Amniotic stem cell (primary cell): Measurements from ENCODE around the gene CHD3.

ENCODE experiments used
- DNase-seq: peaks from one replicate; lab custom pipeline; 2025; lab: John Stamatoyannopoulos, UW

CHD3 gene

DNA sequence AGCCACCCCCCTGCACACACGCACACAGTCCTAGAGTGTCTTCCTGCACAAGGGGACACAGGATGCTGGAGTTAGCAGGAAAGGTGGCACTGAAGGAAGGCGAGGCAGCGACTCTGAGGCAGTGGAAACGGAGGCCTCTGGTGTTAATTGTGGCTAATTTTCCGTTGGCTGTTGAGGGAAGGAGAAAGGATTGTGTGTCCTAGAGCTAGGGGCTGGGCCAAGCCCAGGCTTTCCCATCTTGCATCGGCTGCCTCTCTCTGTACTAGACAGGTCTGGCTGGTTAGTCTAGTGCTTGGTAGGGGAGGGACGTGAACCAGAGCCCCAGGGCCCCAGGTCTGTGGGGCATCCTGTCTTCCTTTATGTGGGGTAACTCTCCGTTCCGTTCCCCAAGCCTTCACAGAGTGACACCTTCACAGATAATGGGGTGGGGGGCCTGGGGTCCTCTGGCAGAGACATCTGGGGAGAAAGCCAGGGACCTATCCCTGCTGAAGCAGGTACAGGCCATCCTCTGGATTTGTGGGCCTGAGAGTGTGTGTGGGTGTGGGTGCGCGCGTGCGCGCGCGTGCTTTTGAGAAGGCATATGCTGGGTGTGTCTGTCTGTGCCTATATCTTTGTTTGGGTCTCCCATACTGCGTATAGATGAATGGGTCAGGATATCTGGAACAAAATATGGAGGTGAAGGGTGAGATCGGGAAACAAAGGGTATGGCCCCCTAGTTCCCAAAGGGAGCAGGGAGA lies at the start of gene CHD3:
TSS of gene CHD3 (plus strand) at position 606 of the 737 bp plus-strand sequence. CDS start 212 bp downstream, outside the sequence.
- DNase-seq = no peak

GRCh38 chr17:7839190-7839875 lies 49.3 kb upstream of the CHD3 start:
- DNase-seq = no peak

GRCh38 chr17:7839876-7840261 lies 48.7 kb upstream of the CHD3 start:
- DNase-seq = no peak

DNA sequence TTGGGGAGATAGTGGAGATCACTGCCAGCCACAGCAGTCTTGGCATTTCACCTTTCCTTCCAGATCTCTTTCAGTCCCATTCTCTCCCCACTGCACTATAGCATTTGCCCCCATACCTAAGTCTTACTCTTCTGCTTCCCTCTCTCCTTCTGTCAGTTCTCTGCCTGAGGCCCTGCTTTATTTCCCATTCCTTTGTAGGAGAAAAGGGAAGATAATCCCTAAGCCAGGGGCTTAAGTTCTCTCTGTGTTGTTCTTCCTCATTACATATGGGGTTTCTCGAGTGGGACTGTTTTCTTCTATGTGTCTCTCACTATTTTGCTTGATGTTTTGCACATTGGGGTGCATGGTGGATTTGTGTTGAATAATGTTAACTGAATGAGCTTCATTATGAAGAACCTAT lies 48.1 kb upstream of the CHD3 start:
- DNase-seq = no peak

- DNase-seq = no peak
These were observed 47.7 kb upstream of the CHD3 start for GRCh38 chr17:7840875-7841274.

DNA sequence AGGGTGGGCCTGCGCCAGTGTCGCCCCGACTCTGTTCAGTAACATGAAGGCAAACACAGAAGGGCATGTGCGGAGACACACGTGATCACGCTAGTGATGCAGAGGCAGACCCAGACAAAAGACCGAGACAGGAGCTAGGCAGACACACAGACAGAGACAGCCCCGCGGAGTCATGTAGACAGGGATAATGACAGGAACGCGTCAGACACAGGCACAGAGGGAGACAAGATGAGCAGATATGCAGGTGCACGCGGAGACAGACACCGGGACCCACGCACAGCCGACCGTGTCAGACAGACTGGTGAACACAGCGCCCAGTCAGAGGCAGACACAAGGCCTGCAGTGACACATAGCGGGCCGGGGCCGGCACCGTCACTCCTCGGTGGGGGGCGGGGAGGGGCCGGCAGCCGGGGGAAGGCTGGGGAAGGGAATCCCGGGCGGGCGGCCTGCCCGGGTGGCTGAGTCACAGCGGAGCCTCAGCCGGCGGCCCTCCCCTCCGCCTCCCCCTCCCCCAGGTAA lies 47.1 kb upstream of the CHD3 start:
- peak; percentile 85 for DNase-seq

- DNase-seq = peak; percentile 56
These were observed 46.6 kb upstream of the CHD3 start for GRCh38 chr17:7841915-7842379.

DNA sequence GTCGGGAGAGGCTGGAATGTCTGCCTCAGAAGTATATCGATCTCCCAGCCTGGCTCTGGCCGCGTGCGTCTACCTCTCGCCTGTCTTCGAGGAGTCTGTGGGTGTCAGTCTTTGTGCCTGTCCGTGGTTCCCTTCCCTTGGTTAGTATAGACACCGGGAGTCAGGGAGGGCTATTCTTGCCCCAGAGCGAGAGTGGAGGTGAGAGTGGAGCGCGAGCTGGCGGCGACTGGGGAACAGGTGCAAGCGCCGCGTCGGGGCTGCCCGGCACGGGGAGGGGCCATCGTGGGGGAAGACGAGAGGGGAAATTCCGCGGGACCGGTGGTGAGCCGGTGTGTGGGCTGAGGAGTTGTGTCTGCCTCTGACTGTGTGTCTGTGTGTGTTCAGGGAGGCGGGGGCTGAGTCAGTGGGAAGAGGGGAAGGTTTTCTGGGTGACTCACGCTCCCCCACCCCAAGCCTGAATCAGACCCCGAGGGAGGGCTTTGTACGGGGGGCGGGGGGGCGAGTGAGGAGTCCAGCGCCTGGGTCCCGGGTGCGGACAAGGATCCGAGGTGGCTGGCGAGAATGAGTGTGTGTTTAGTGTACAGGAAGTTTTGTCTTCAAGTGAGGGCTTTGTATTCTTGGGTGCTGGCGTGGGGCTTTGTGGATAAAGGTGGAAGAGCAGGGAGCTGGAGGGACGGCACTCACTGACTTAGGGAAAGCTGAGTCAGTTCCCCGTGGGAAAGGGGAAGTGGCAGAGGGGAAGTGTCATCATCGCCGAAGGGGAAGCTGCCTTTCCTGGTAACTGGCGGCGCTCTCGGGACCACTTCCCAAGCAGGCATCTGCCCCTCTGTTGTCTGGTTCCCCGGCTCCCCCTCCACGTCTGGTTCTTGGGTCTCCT lies 46.0 kb upstream of the CHD3 start:
- peak; percentile 85 for DNase-seq

GRCh38 chr17:7843257-7843535 lies 45.4 kb upstream of the CHD3 start:
- no peak for DNase-seq

DNA sequence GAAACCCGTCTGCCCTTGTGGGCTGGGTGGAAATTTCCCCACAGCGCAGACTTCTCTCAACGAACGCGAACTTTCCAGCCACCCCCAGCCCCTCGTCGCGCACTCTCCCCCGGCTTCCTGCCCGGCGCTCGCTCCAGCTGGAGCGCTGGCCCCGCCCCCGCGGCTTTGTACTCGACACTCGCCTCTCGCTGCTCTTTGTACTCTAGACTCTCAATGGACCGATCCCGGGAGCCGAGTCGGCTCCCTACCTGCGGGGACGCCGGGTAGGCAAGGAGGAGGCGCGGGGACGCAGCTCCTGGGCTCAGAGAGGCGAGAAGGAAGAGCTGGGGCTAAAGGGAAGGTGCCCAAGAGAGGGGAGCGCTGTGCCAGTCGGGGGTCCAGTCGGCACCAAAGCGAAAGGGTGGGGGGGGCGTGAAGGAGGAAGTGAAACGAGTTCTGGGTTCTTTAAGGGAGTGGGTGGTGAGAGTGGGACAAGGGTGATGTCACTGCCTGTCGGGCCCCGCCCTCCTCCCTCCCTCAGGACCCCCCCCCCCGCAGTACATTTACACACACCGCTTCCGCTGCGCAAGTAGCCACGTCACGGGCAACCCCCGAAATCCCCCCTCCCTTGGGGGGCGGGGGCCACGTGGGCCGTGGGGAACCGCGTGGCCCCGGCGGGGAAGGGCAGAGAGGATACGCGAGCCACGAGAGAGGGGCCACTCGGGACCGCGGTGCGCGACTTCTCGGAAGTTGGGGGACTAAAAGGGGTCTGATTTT lies 44.9 kb upstream of the CHD3 start:
- peak; percentile 60 for DNase-seq

GRCh38 chr17:7844292-7845154 lies 44.1 kb upstream of the CHD3 start:
- DNase-seq = peak; percentile 88

- DNase-seq = no peak
These were observed 43.1 kb upstream of the CHD3 start for GRCh38 chr17:7845359-7846062.

GRCh38 chr17:7846063-7846735 lies 42.4 kb upstream of the CHD3 start:
- no peak for DNase-seq

- no peak for DNase-seq
These were observed 41.6 kb upstream of the CHD3 start for GRCh38 chr17:7846765-7847661.

DNA sequence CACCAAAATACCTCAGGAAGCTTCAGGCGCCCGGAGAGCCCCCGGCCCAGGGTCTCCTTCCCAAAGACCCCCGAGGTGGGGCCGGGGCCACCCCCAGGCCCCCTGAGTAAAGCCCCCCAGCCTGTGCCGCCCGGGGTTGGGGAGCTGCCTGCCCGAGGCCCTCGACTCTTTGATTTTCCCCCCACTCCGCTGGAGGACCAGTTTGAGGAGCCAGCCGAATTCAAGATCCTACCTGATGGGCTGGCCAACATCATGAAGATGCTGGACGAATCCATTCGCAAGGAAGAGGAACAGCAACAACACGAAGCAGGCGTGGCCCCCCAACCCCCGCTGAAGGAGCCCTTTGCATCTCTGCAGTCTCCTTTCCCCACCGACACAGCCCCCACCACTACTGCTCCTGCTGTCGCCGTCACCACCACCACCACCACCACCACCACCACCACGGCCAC lies 40.4 kb upstream of the CHD3 start:
- no peak for DNase-seq

- no peak for DNase-seq
These were observed 39.9 kb upstream of the CHD3 start for GRCh38 chr17:7848739-7849129.

GRCh38 chr17:7849130-7849750 lies 39.3 kb upstream of the CHD3 start:
- no peak for DNase-seq
